OCI-LY3 (cell line): Measurements from ENCODE around the gene C2orf15.
"Not testable (repeated sequence)": the region's sequence is repeated elsewhere in the genome, so short reads cannot be mapped to it uniquely, and the experiment has no call there.

ENCODE experiments used
- H2AFZ ChIP-seq: fragments of 200-600, 300-600 bp; shearing (Covaris generic); 2 replicates; pipeline ENCODE4 v1.6.0; 2014; ENCODE audit warnings: antibody characterized with exemption, low read depth, low read length
- H3K27ac ChIP-seq: fragments of 200-600, 300-600 bp; sonication (generic); 2 replicates; pipeline ENCODE4 v1.5.1; 2014; ENCODE audit warnings: mild to moderate bottlenecking, low read length, moderate library complexity, mixed read lengths
- H3K27me3 ChIP-seq: fragments of 200-600, 300-600 bp; sonication (generic); 2 replicates; pipeline ENCODE4 v1.6.1; 2014; ENCODE audit warnings: low read depth, low read length, mixed read lengths
- H3K36me3 ChIP-seq: fragments of 200-600, 300-600 bp; sonication (generic); replicated peaks from 2 replicates; pipeline ENCODE3; 2014; ENCODE audit warnings: low read depth, low read length, mixed read lengths
- H3K4me1 ChIP-seq: fragments of 300-600, 200-600 bp; sonication (generic); 2 replicates; pipeline ENCODE4 v1.6.1; 2014; ENCODE audit warnings: low read length, mixed read lengths
- H3K4me2 ChIP-seq: fragments of 200-600, 300-600 bp; sonication (generic); 2 replicates; pipeline ENCODE4 v1.6.1; 2014; ENCODE audit warnings: low read length, mixed read lengths
- H3K4me3 ChIP-seq: fragments of 300-600, 200-600 bp; sonication (generic); 2 replicates; pipeline ENCODE4 v1.5.1; 2014; ENCODE audit warnings: antibody characterized with exemption, mild to moderate bottlenecking, low read length, moderate library complexity
- H3K79me2 ChIP-seq: fragments of 300-600, 200-600 bp; shearing (Covaris generic); 2 replicates; pipeline ENCODE4 v1.6.1; 2014; ENCODE audit warnings: mild to moderate bottlenecking, low read length, mixed read lengths
- H3K9ac ChIP-seq: fragments of 300-600, 200-600 bp; shearing (Covaris generic); 2 replicates; pipeline ENCODE4 v1.6.0; 2014; ENCODE audit warnings: mild to moderate bottlenecking, low read length, moderate library complexity
- H3K9me3 ChIP-seq: fragments of 200-600, 300-600 bp; shearing (Covaris generic); 2 replicates; pipeline ENCODE4 v1.6.1; 2014; ENCODE audit warnings: low read length, mixed read lengths; ENCODE audit not compliant: insufficient read depth
- H4K20me1 ChIP-seq: fragments of 200-600, 300-600 bp; sonication (generic); 2 replicates; pipeline ENCODE4 v1.6.1; 2016; ENCODE audit warnings: low read length, mixed read lengths; ENCODE audit not compliant: insufficient read depth
- CTCF ChIP-seq: fragments of 200-600, 300-600 bp; sonication (generic); IDR thresholded peaks from 2 replicates; pipeline ENCODE4 v1.5.1; 2014; ENCODE audit warnings: antibody characterized with exemption, low read length, low read depth
- EZH2phosphoT487 ChIP-seq: fragments of 200-600 bp; shearing (Covaris generic); IDR thresholded peaks from 2 replicates; pipeline ENCODE4 v1.6.1; 2018; ENCODE audit warnings: antibody characterized with exemption, mixed run types, low read depth

Gene C2orf15

GRCh38 chr2:99190548-99190947 lies 49.0 kb downstream of the C2orf15 start:
- H3K4me2 ChIP-seq: no peak overlapping the region
- peaks cover 22% of the 10 kb centered on the region for H3K36me3 ChIP-seq
- H3K4me1 ChIP-seq: no peaks in the 10 kb centered on the region
- H3K27ac ChIP-seq: no peak overlapping the region
- peaks cover 18% of the 10 kb centered on the region for H3K79me2 ChIP-seq
- no peak overlapping the region for H3K9ac ChIP-seq
- no peaks in the 10 kb centered on the region for H3K9me3 ChIP-seq
- H3K4me3 ChIP-seq: no peak overlapping the region
- TF ChIP-seq CTCF (no peak), EZH2phosphoT487 (no peak)
- H2AFZ ChIP-seq: no peak overlapping the region
- no peaks in the 10 kb centered on the region for H3K27me3 ChIP-seq
- no peaks in the 10 kb centered on the region for H4K20me1 ChIP-seq

GRCh38 chr2:99192364-99192763 lies 50.9 kb downstream of the C2orf15 start:
- not testable (repeated sequence) for H2AFZ ChIP-seq, H3K9me3 ChIP-seq, H3K27ac ChIP-seq, H3K79me2 ChIP-seq, H3K9ac ChIP-seq, H3K4me1 ChIP-seq, H4K20me1 ChIP-seq, H3K27me3 ChIP-seq, H3K4me2 ChIP-seq, H3K4me3 ChIP-seq
- peaks cover 20% of the 10 kb centered on the region for H3K36me3 ChIP-seq

GRCh38 chr2:99198103-99198841 lies 56.8 kb downstream of the C2orf15 start:
- H4K20me1 ChIP-seq: no peaks in the 10 kb centered on the region
- H3K36me3 ChIP-seq: peaks cover 6% of the 10 kb centered on the region
- H3K9ac ChIP-seq: no peak overlapping the region
- H3K27ac ChIP-seq: no peak overlapping the region
- H3K79me2 ChIP-seq: no peaks in the 10 kb centered on the region
- H3K9me3 ChIP-seq: no peaks in the 10 kb centered on the region
- no peak overlapping the region for H3K4me2 ChIP-seq
- H2AFZ ChIP-seq: no peak overlapping the region
- no peak overlapping the region for H3K4me3 ChIP-seq
- no peaks in the 10 kb centered on the region for H3K27me3 ChIP-seq
- H3K4me1 ChIP-seq: no peaks in the 10 kb centered on the region
- TF ChIP-seq CTCF (0 out of 2 replicates have a peak, but pooled peaks have one; percentile 5), EZH2phosphoT487 (no peak)

GRCh38 chr2:99200076-99200800 lies 58.7 kb downstream of the C2orf15 start:
- Histone ChIP-seq H3K9ac (no peak overlapping the region), H3K27ac (no peak overlapping the region), H3K4me3 (no peak overlapping the region), H3K27me3 (no peaks in the 10 kb centered on the region), H3K4me2 (no peak overlapping the region), H3K79me2 (no peaks in the 10 kb centered on the region), H3K9me3 (no peaks in the 10 kb centered on the region), H3K4me1 (no peaks in the 10 kb centered on the region), H2AFZ (no peak overlapping the region), H4K20me1 (no peaks in the 10 kb centered on the region), H3K36me3 (peaks cover 6% of the 10 kb centered on the region)
- no peak for TF ChIP-seq EZH2phosphoT487
- TF ChIP-seq CTCF: no peak
